H9 (cell line): ENCODE data around the gene MYO18B. TPM values are rescaled to one million over a fixed set of nuclear protein-coding genes. Genes with fewer than 3 reads are reported as not detected.

Experiments used
- DNase-seq: peaks from one replicate; pipeline ENCODE4 v3.0.0-alpha.2; 2017
- H2AFZ ChIP-seq: one replicate; pipeline ENCODE4 v1.6.1; 2013; ENCODE audit warnings: mild to moderate bottlenecking, low read length, control low read depth, moderate library complexity
- H2AK5ac ChIP-seq: 2 replicates; pipeline ENCODE4 v1.6.1; 2013; ENCODE audit warnings: low read length, control low read depth, mixed read lengths; ENCODE audit not compliant: insufficient read length
- H2BK120ac ChIP-seq: one replicate; pipeline ENCODE4 v1.6.1; 2013; ENCODE audit warnings: low read depth, mild to moderate bottlenecking, low read length, control low read depth, inconsistent platforms; ENCODE audit not compliant: poor library complexity, severe bottlenecking
- H2BK12ac ChIP-seq: 2 replicates; pipeline ENCODE4 v1.6.1; 2013; ENCODE audit warnings: low read length, control low read depth, mixed read lengths, low read depth; ENCODE audit not compliant: insufficient read length
- H2BK15ac ChIP-seq: 2 replicates; pipeline ENCODE4 v1.6.1; 2013; ENCODE audit warnings: low read depth, low read length, control low read depth
- H2BK20ac ChIP-seq: one replicate; pipeline ENCODE4 v1.6.1; 2013; ENCODE audit warnings: low read depth, mild to moderate bottlenecking, low read length, control low read depth, inconsistent platforms; ENCODE audit not compliant: poor library complexity, severe bottlenecking
- H2BK5ac ChIP-seq: 2 replicates; pipeline ENCODE4 v1.6.1; 2013; ENCODE audit warnings: low read length, control low read depth, mixed read lengths; ENCODE audit not compliant: insufficient read length
- H3K14ac ChIP-seq: 2 replicates; pipeline ENCODE4 v1.6.1; 2013; ENCODE audit warnings: low read length, control low read depth; ENCODE audit not compliant: insufficient read depth
- H3K18ac ChIP-seq: 2 replicates; pipeline ENCODE4 v1.6.1; 2013; ENCODE audit warnings: low read depth, mild to moderate bottlenecking, mixed read lengths, low read length, control low read depth; ENCODE audit not compliant: insufficient read length
- H3K23ac ChIP-seq: 2 replicates; pipeline ENCODE4 v1.6.1; 2013; ENCODE audit warnings: low read length, control low read depth, mixed read lengths, low read depth; ENCODE audit not compliant: insufficient read length
- H3K23me2 ChIP-seq: 2 replicates; pipeline ENCODE4 v1.6.1; 2013; ENCODE audit warnings: low read depth, mild to moderate bottlenecking, mixed read lengths, low read length, control low read depth; ENCODE audit not compliant: insufficient read length, poor library complexity, severe bottlenecking
- H3K27ac ChIP-seq: 2 replicates; pipeline ENCODE4 v1.5.1; 2013; ENCODE audit warnings: low read length, control low read depth, mixed read lengths, low read depth; ENCODE audit not compliant: insufficient read length
- H3K27me3 ChIP-seq: 2 replicates; pipeline ENCODE4 v1.6.1; 2013; ENCODE audit warnings: low read length, control low read depth, inconsistent platforms; ENCODE audit not compliant: insufficient read depth
- H3K4ac ChIP-seq: 2 replicates; pipeline ENCODE4 v1.6.1; 2013; ENCODE audit warnings: low read depth, mild to moderate bottlenecking, control low read depth, inconsistent platforms, low read length, moderate library complexity
- H3K4me1 ChIP-seq: 2 replicates; pipeline ENCODE4 v1.6.1; 2013; ENCODE audit warnings: low read length, control low read depth, inconsistent platforms; ENCODE audit not compliant: insufficient read depth
- H3K4me2 ChIP-seq: 2 replicates; pipeline ENCODE4 v1.6.1; 2013; ENCODE audit warnings: low read length, control low read depth, mixed read lengths; ENCODE audit not compliant: insufficient read length, insufficient read depth
- H3K56ac ChIP-seq: 2 replicates; pipeline ENCODE4 v1.6.1; 2013; ENCODE audit warnings: low read depth, mild to moderate bottlenecking, mixed read lengths, low read length, control low read depth; ENCODE audit not compliant: insufficient read length
- H3K79me1 ChIP-seq: 2 replicates; pipeline ENCODE4 v1.6.1; 2013; ENCODE audit warnings: low read depth, mild to moderate bottlenecking, moderate library complexity, low read length, control low read depth, inconsistent platforms; ENCODE audit not compliant: insufficient read depth, poor library complexity, severe bottlenecking
- H3K79me2 ChIP-seq: 2 replicates; pipeline ENCODE4 v1.6.1; 2013; ENCODE audit warnings: low read length, control low read depth, inconsistent platforms; ENCODE audit not compliant: insufficient read depth
- H3K9ac ChIP-seq: 2 replicates; pipeline ENCODE4 v1.6.1; 2013; ENCODE audit warnings: low read length, control low read depth, mixed read lengths; ENCODE audit not compliant: insufficient read length; ENCODE audit errors: extremely low read depth
- H3K9me3 ChIP-seq: one replicate; pipeline ENCODE4 v1.6.1; 2013; ENCODE audit warnings: low read depth, low read length, inconsistent platforms; ENCODE audit not compliant: control insufficient read depth
- H3T11ph ChIP-seq: one replicate; pipeline ENCODE4 v1.6.1; 2013; ENCODE audit warnings: mild to moderate bottlenecking, low read length, control low read depth, inconsistent platforms
- H4K20me1 ChIP-seq: one replicate; pipeline ENCODE4 v1.6.1; 2013; ENCODE audit not compliant: control insufficient read depth, insufficient read length, insufficient read depth
- H4K5ac ChIP-seq: 2 replicates; pipeline ENCODE4 v1.6.1; 2013; ENCODE audit warnings: low read depth, mild to moderate bottlenecking, mixed read lengths, low read length, control low read depth; ENCODE audit not compliant: insufficient read length
- H4K8ac ChIP-seq: replicated peaks from 2 replicates; pipeline ENCODE4 v1.6.1; 2013; ENCODE audit warnings: low read length, control low read depth, mixed read lengths, low read depth; ENCODE audit not compliant: insufficient read length
- H4K91ac ChIP-seq: 2 replicates; pipeline ENCODE4 v1.6.1; 2013; ENCODE audit warnings: low read depth, mild to moderate bottlenecking, moderate library complexity, mixed read lengths, low read length, control low read depth; ENCODE audit not compliant: insufficient read length
- H3K27ac Mint-ChIP-seq, 3 experiments: 2 replicates in 2 of 3; 3 replicates in 1 of 3; pipeline ENCODE4 v1.8.0; 2020 to 2021; ENCODE audit warnings: mixed read lengths in 3 of 3, mild to moderate bottlenecking in 1 of 3, moderate library complexity in 1 of 3
- H3K27me3 Mint-ChIP-seq: 2 replicates; pipeline ENCODE4 v1.8.0; 2021; ENCODE audit warnings: low read depth, mild to moderate bottlenecking, moderate library complexity, mixed read lengths
- H3K36me3 Mint-ChIP-seq, 3 experiments: 2 replicates in 2 of 3; 3 replicates in 1 of 3; pipeline ENCODE4 v1.8.0; 2020 to 2021; ENCODE audit warnings: low read depth in 3 of 3, mixed read lengths in 3 of 3; ENCODE audit not compliant: insufficient read depth in 1 of 3
- H3K4me1 Mint-ChIP-seq, 2 experiments: 2 replicates each; pipeline ENCODE4 v1.8.0; 2020; ENCODE audit warnings: mixed read lengths in 2 of 2
- H3K4me3 Mint-ChIP-seq, 2 experiments: 2 replicates in 1 of 2; 3 replicates in 1 of 2; pipeline ENCODE4 v1.8.0; 2020 to 2021; ENCODE audit warnings: mild to moderate bottlenecking in 2 of 2, mixed read lengths in 2 of 2, moderate library complexity in 1 of 2
- H3K9me3 Mint-ChIP-seq, 2 experiments: 2 replicates in 1 of 2; 3 replicates in 1 of 2; pipeline ENCODE4 v1.8.0; 2020; ENCODE audit warnings: mild to moderate bottlenecking in 2 of 2, mixed read lengths in 2 of 2, moderate library complexity in 1 of 2
- CTCF ChIP-seq: fragments of 200-600 bp; sonication (generic); conservative IDR thresholded peaks from 3 replicates; pipeline ENCODE4 v1.8.0; 2021; ENCODE audit warnings: antibody characterized with exemption, mild to moderate bottlenecking
- WGBS: extraction: QIAGEN DNeasy Blood & Tissue Kit; methylation state at CpG from one replicate; pipeline ENCODE4 v1.1.7; 2013; ENCODE audit warnings: missing lambda C conversion rate, low lambda C conversion rate, mixed read lengths; ENCODE audit not compliant: insufficient read length; ENCODE audit errors: extremely low coverage; 5-methylcytosine and 5-hydroxymethylcytosine counted together
- total RNA-seq: library from RNA; stranded (reverse); gene quantifications from 2 replicates; pipeline ENCODE4 v1.2.1, GENCODE V29; 2021

MYO18B gene
- total RNA-seq, 1 experiment from 2014 or later = 0.46 TPM

GRCh38 chr22:26035523-26035922, 293.5 kb downstream of the MYO18B start:
- Histone ChIP-seq H4K5ac (no peak overlapping the region), H4K91ac (no peak overlapping the region), H3K14ac (no peak overlapping the region), H2AFZ (no peak overlapping the region), H3K79me2 (no peaks in the 10 kb centered on the region), H3K23me2 (no peaks in the 10 kb centered on the region), H3K4ac (no peak overlapping the region), H3K4me2 (no peak overlapping the region), H2BK15ac (no peak overlapping the region), H2AK5ac (no peak overlapping the region), H2BK5ac (no peak overlapping the region), H2BK12ac (no peak overlapping the region), H3K56ac (no peak overlapping the region), H3K9me3 (peaks cover 10% of the 10 kb centered on the region), H3K4me1 (no peaks in the 10 kb centered on the region), H3T11ph (no peak overlapping the region), H3K27me3 (no peaks in the 10 kb centered on the region), H4K8ac (no peak overlapping the region), H3K79me1 (no peaks in the 10 kb centered on the region), H3K18ac (no peak overlapping the region), H2BK120ac (no peak overlapping the region), H3K27ac (no peak overlapping the region), H4K20me1 (no peaks in the 10 kb centered on the region), H2BK20ac (no peak overlapping the region), H3K23ac (no peak overlapping the region), H3K9ac (no peak overlapping the region)
- Mint-ChIP-seq H3K36me3 (peaks cover 0 to 7% (median 6%) of the 10 kb centered on the region in 3 experiments; a peak in 4 of 7 replicates), H3K9me3 (peaks cover 8 to 20% of the 10 kb centered on the region in 2 experiments; a peak in 4 of 5 replicates), H3K27me3 (peaks cover 4% of the 10 kb centered on the region), H3K4me1 (peaks cover 11% of the 10 kb centered on the region in 2 experiments), H3K27ac (no peak overlapping the region), H3K4me3 (no peak overlapping the region)
- no peak for DNase-seq
- WGBS = no CpG with 5 or more reads among the region's 3 CpGs
- TF ChIP-seq CTCF = no peak
